Measurements from ENCODE around the gene RBM25.

DNA sequence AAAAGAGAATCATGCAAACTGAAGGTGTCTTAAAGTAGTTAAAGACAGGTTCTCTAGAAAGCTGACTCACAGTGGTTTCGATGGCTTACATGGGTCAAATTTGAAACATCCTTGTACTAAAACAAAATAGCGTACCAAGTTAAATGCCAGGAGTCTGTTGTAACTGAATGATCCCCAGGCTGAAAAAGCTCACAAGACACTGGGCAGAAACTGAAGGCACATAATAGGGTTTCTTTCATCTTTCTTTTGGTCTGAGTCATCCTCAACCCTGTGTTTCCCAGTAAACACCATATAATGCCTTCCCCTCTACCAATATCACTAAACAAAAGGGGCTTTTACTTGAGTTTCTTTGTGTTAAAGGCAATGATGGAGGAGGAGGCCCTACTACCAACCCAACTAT is 44.2 kb upstream of the RBM25 start:
- TF ChIP-seq, protein P1, sequence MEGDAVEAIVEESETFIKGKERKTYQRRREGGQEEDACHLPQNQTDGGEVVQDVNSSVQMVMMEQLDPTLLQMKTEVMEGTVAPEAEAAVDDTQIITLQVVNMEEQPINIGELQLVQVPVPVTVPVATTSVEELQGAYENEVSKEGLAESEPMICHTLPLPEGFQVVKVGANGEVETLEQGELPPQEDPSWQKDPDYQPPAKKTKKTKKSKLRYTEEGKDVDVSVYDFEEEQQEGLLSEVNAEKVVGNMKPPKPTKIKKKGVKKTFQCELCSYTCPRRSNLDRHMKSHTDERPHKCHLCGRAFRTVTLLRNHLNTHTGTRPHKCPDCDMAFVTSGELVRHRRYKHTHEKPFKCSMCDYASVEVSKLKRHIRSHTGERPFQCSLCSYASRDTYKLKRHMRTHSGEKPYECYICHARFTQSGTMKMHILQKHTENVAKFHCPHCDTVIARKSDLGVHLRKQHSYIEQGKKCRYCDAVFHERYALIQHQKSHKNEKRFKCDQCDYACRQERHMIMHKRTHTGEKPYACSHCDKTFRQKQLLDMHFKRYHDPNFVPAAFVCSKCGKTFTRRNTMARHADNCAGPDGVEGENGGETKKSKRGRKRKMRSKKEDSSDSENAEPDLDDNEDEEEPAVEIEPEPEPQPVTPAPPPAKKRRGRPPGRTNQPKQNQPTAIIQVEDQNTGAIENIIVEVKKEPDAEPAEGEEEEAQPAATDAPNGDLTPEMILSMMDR (IDR thresholded peaks at IDR 0.05; ENCODE audit: low read depth, low read length, missing input control): no peak
- TF ChIP-seq, protein P2, sequence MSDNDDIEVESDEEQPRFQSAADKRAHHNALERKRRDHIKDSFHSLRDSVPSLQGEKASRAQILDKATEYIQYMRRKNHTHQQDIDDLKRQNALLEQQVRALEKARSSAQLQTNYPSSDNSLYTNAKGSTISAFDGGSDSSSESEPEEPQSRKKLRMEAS (IDR thresholded peaks at IDR 0.05): no peak
- TF ChIP-seq HNF4G (IDR thresholded peaks at IDR 0.05) (no peak), YY1 (IDR thresholded peaks at IDR 0.05) (no peak), REST (IDR thresholded peaks at IDR 0.05) (no peak), RAD21 (IDR thresholded peaks at IDR 0.05) (no peak)
